CD4-positive, alpha-beta T cell treated with Interleukin-1 beta for 1 hour (primary cell): Measurements from ENCODE around the gene SLC28A1.

ENCODE experiments used
- DNase-seq, 2 donors: peaks; one replicate each; pipeline ENCODE4 v3.0.0-alpha.2; 2020 to 2022

Gene SLC28A1

GRCh38 chr15:84883916-84884781 lies at the start of gene SLC28A1:
TSS of gene SLC28A1 (plus strand) at chr15:84884662. CDS start at chr15:84887761, 3,099 bp downstream.
- DNase-seq, result no peak

- DNase-seq, result no peak
Measured at GRCh38 chr15:84834969-84835368, 49.5 kb upstream of the SLC28A1 start.

- no peak for DNase-seq
Measured at GRCh38 chr15:84835661-84836337, 48.7 kb upstream of the SLC28A1 start.

GRCh38 chr15:84836844-84837243 lies 47.6 kb upstream of the SLC28A1 start:
- no peak for DNase-seq

GRCh38 chr15:84839714-84840113 lies 44.7 kb upstream of the SLC28A1 start:
- DNase-seq, result no peak

GRCh38 chr15:84840255-84840654 lies 44.2 kb upstream of the SLC28A1 start:
- DNase-seq, result no peak

- no peak for DNase-seq
Measured at GRCh38 chr15:84840741-84841429, 43.6 kb upstream of the SLC28A1 start.

- no peak for DNase-seq
Measured at GRCh38 chr15:84842781-84843180, 41.7 kb upstream of the SLC28A1 start.

GRCh38 chr15:84844964-84845363 lies 39.5 kb upstream of the SLC28A1 start:
- no peak for DNase-seq

GRCh38 chr15:84845631-84846030 lies 38.8 kb upstream of the SLC28A1 start:
- peak; percentile 23 to 31 for DNase-seq

GRCh38 chr15:84846269-84846668 lies 38.2 kb upstream of the SLC28A1 start:
- DNase-seq, result no peak

GRCh38 chr15:84847382-84847781 lies 37.1 kb upstream of the SLC28A1 start:
- no peak for DNase-seq

- no peak for DNase-seq
Measured at GRCh38 chr15:84852212-84852611, 32.2 kb upstream of the SLC28A1 start.

- no peak for DNase-seq
Measured at GRCh38 chr15:84855136-84855535, 29.3 kb upstream of the SLC28A1 start.

- no peak for DNase-seq
Measured at GRCh38 chr15:84855765-84856164, 28.7 kb upstream of the SLC28A1 start.

GRCh38 chr15:84856731-84857417 lies 27.6 kb upstream of the SLC28A1 start:
- DNase-seq, result no peak

GRCh38 chr15:84857418-84858004 lies 27.0 kb upstream of the SLC28A1 start:
- no peak for DNase-seq

GRCh38 chr15:84858231-84858630 lies 26.2 kb upstream of the SLC28A1 start:
- no peak for DNase-seq

GRCh38 chr15:84859144-84859543 lies 25.3 kb upstream of the SLC28A1 start:
- DNase-seq, result no peak

- no peak for DNase-seq
Measured at GRCh38 chr15:84859651-84860050, 24.8 kb upstream of the SLC28A1 start.

- no peak for DNase-seq
Measured at GRCh38 chr15:84861781-84862180, 22.7 kb upstream of the SLC28A1 start.

- DNase-seq, result no peak
Measured at GRCh38 chr15:84862214-84862975, 22.1 kb upstream of the SLC28A1 start.
